ENCODE measurements around the gene CT47C1. TPM values are rescaled to one million over a fixed set of nuclear protein-coding genes. Genes with fewer than 3 reads are reported as not detected.

Gene CT47C1
- total RNA-seq, 6 experiments from 2014 or later: not detected

- H3K4me1 Mint-ChIP-seq (ENCODE audit: low read depth): no peaks in the 10 kb centered on the region
- H3K27ac Mint-ChIP-seq: no peak overlapping the region
- H3K9me3 Mint-ChIP-seq: no peaks in the 10 kb centered on the region
- peaks cover 11% of the 10 kb centered on the region for H3K27me3 Mint-ChIP-seq (ENCODE audit: insufficient read depth)
- H3K36me3 Mint-ChIP-seq (ENCODE audit: low read depth): no peaks in the 10 kb centered on the region
- H3K4me3 Mint-ChIP-seq: no peak overlapping the region
- no peak for DNase-seq
- no peak for TF ChIP-seq CTCF (IDR thresholded peaks at IDR 0.05)
These were observed 3.7 kb upstream of the CT47C1 start for GRCh38 chrX:119069128-119069527.

GRCh38 chrX:119069762-119070161 is 3.0 kb upstream of the CT47C1 start:
- no peak for TF ChIP-seq CTCF (IDR thresholded peaks at IDR 0.05)
- Mint-ChIP-seq H3K36me3 (ENCODE audit: low read depth) (no peaks in the 10 kb centered on the region), H3K27me3 (ENCODE audit: insufficient read depth) (peaks cover 11% of the 10 kb centered on the region), H3K4me1 (ENCODE audit: low read depth) (no peaks in the 10 kb centered on the region), H3K27ac (no peak overlapping the region), H3K9me3 (no peaks in the 10 kb centered on the region), H3K4me3 (no peak overlapping the region)
- no peak for DNase-seq

GRCh38 chrX:119071381-119071780 is 1.4 kb upstream of the CT47C1 start:
- Mint-ChIP-seq H3K4me3 (no peak overlapping the region), H3K36me3 (ENCODE audit: low read depth) (no peaks in the 10 kb centered on the region), H3K4me1 (ENCODE audit: low read depth) (no peaks in the 10 kb centered on the region), H3K27ac (no peak overlapping the region), H3K9me3 (no peaks in the 10 kb centered on the region), H3K27me3 (ENCODE audit: insufficient read depth) (peaks cover 9% of the 10 kb centered on the region)
- no peak for DNase-seq
- no peak for TF ChIP-seq CTCF (IDR thresholded peaks at IDR 0.05)

- Mint-ChIP-seq H3K27ac (no peak overlapping the region), H3K36me3 (ENCODE audit: low read depth) (no peaks in the 10 kb centered on the region), H3K4me1 (ENCODE audit: low read depth) (no peaks in the 10 kb centered on the region), H3K4me3 (no peak overlapping the region), H3K9me3 (no peaks in the 10 kb centered on the region), H3K27me3 (ENCODE audit: insufficient read depth) (peaks cover 9% of the 10 kb centered on the region)
- no peak for DNase-seq
- no peak for TF ChIP-seq CTCF (IDR thresholded peaks at IDR 0.05)
These were observed 560 bp downstream of the CT47C1 start for GRCh38 chrX:119073200-119073905.

- TF ChIP-seq CTCF (IDR thresholded peaks at IDR 0.05): no peak
- no peaks in the 10 kb centered on the region for H3K9me3 Mint-ChIP-seq
- H3K27me3 Mint-ChIP-seq (ENCODE audit: insufficient read depth): peaks cover 9% of the 10 kb centered on the region
- H3K36me3 Mint-ChIP-seq (ENCODE audit: low read depth): no peaks in the 10 kb centered on the region
- no peak overlapping the region for H3K27ac Mint-ChIP-seq
- no peaks in the 10 kb centered on the region for H3K4me1 Mint-ChIP-seq (ENCODE audit: low read depth)
- no peak for DNase-seq
- H3K4me3 Mint-ChIP-seq: no peak overlapping the region
These were observed 1.1 kb downstream of the CT47C1 start for GRCh38 chrX:119073911-119074310.
